IMR-90 (cell line): ENCODE results near the gene ARFGEF3. TPM values are rescaled to one million over a fixed set of nuclear protein-coding genes. Genes with fewer than 3 reads are reported as not detected.

Experiments used
- ATAC-seq: fragments of 200-7000 bp; cut with Tn5 transposase; 2 replicates; pipeline ENCODE4 v1.9.1; 2020; ENCODE audit warnings: low read depth, mild to moderate bottlenecking, moderate library complexity
- BruUV-seq: library from RNA; stranded (reverse); fragments of 400-500 nt; replicated peaks from 2 replicates; lab custom pipeline; 2021; lab: Mats Ljungman, UMichigan
- CTCF ChIA-PET: fragments of 300-600 bp; formaldehyde crosslinking; extraction: SDS; loops from one replicate; lab custom pipeline; 2021; ENCODE audit warnings: antibody characterized with exemption; lab: Yijun Ruan, JAX
- POLR2A ChIA-PET: fragments of 300-600 bp; sonication (Branson Sonifier 250); formaldehyde crosslinking; loops from one replicate; lab custom pipeline; 2022; ENCODE audit warnings: antibody characterized with exemption; ENCODE audit not compliant: unreplicated experiment; lab: Charles Lee
- DNase-seq: peaks from one replicate; pipeline ENCODE4 v3.0.0; 2013
- H2AFZ ChIP-seq: replicated peaks from 2 replicates; pipeline ENCODE3; 2013; ENCODE audit warnings: low read length, mild to moderate bottlenecking; ENCODE audit not compliant: poor library complexity
- H2AK5ac ChIP-seq: 2 replicates; pipeline ENCODE4 v1.6.1; 2013; ENCODE audit warnings: low read depth, low read length, inconsistent platforms
- H2AK9ac ChIP-seq: replicated peaks from 2 replicates; pipeline ENCODE3; 2013; ENCODE audit warnings: mild to moderate bottlenecking, low read depth, low read length, moderate library complexity; ENCODE audit not compliant: poor library complexity
- H2BK120ac ChIP-seq: 2 replicates; pipeline ENCODE4 v1.6.1; 2013; ENCODE audit warnings: low read depth, low read length, inconsistent platforms
- H2BK15ac ChIP-seq: 3 replicates; pipeline ENCODE4 v1.6.1; 2013; ENCODE audit warnings: low read depth, low read length, inconsistent platforms
- H2BK20ac ChIP-seq: 2 replicates; pipeline ENCODE4 v1.6.1; 2013; ENCODE audit warnings: low read depth, mild to moderate bottlenecking, inconsistent platforms, low read length, moderate library complexity
- H2BK5ac ChIP-seq: 2 replicates; pipeline ENCODE4 v1.6.1; 2013; ENCODE audit warnings: mild to moderate bottlenecking, low read depth, low read length, inconsistent platforms; ENCODE audit not compliant: poor library complexity, severe bottlenecking
- H3K14ac ChIP-seq: replicated peaks from 2 replicates; pipeline ENCODE4 v1.6.1; 2013; ENCODE audit warnings: low read depth, low read length, inconsistent platforms
- H3K18ac ChIP-seq: 2 replicates; pipeline ENCODE4 v1.6.1; 2013; ENCODE audit warnings: low read depth, low read length, control low read depth
- H3K23ac ChIP-seq: 2 replicates; pipeline ENCODE4 v1.6.1; 2013; ENCODE audit warnings: low read depth, low read length, inconsistent platforms
- H3K27ac ChIP-seq: 2 replicates; pipeline ENCODE4 v1.5.1; 2013; ENCODE audit warnings: mild to moderate bottlenecking, control low read depth, low read length; ENCODE audit not compliant: insufficient read depth
- H3K27me3 ChIP-seq: 2 replicates; pipeline ENCODE4 v1.6.1; 2013; ENCODE audit warnings: low read length; ENCODE audit not compliant: control insufficient read depth, insufficient read depth
- H3K36me3 ChIP-seq: 2 replicates; pipeline ENCODE4 v1.6.1; 2013; ENCODE audit warnings: low read length, mixed read lengths; ENCODE audit not compliant: control insufficient read depth, insufficient read depth
- H3K4ac ChIP-seq: 2 replicates; pipeline ENCODE4 v1.6.1; 2013; ENCODE audit warnings: low read depth, low read length, inconsistent platforms
- H3K4me1 ChIP-seq: 2 replicates; pipeline ENCODE4 v1.6.1; 2013; ENCODE audit warnings: low read length, mixed read lengths; ENCODE audit not compliant: control insufficient read depth, insufficient read depth
- H3K4me2 ChIP-seq: 2 replicates; pipeline ENCODE4 v1.6.1; 2013; ENCODE audit warnings: low read depth, mild to moderate bottlenecking, control low read depth, low read length, moderate library complexity
- H3K4me3 ChIP-seq: 2 replicates; pipeline ENCODE4 v1.5.1; 2013; ENCODE audit warnings: low read depth, mild to moderate bottlenecking, control low read depth, low read length, moderate library complexity; ENCODE audit not compliant: insufficient read depth
- H3K56ac ChIP-seq: 2 replicates; pipeline ENCODE4 v1.6.1; 2013; ENCODE audit warnings: low read length, inconsistent platforms; ENCODE audit not compliant: insufficient read depth; ENCODE audit errors: extremely low read depth
- H3K79me1 ChIP-seq, 2 experiments: 2 replicates each; pipeline ENCODE4 v1.6.1; 2013; ENCODE audit warnings: low read length in 2 of 2, inconsistent platforms in 1 of 2, low read depth in 1 of 2
- H3K9ac ChIP-seq: 2 replicates; pipeline ENCODE4 v1.6.1; 2013; ENCODE audit warnings: low read depth, low read length, control low read depth
- H3K9me1 ChIP-seq: 2 replicates; pipeline ENCODE4 v1.6.1; 2013; ENCODE audit warnings: low read length, inconsistent platforms; ENCODE audit not compliant: insufficient read depth
- H3K9me3 ChIP-seq: 2 replicates; pipeline ENCODE4 v1.6.1; 2013; ENCODE audit warnings: low read length; ENCODE audit not compliant: control insufficient read depth, insufficient read depth
- H4K20me1 ChIP-seq: 2 replicates; pipeline ENCODE4 v1.6.1; 2013; ENCODE audit warnings: low read length, inconsistent platforms; ENCODE audit not compliant: insufficient read depth
- H4K5ac ChIP-seq: 2 replicates; pipeline ENCODE4 v1.6.1; 2013; ENCODE audit warnings: mild to moderate bottlenecking, low read depth, low read length, control low read depth
- H4K8ac ChIP-seq, 2 experiments: 2 replicates each; pipeline ENCODE4 v1.6.1; 2013; ENCODE audit warnings: low read depth in 2 of 2, low read length in 2 of 2, control low read depth in 1 of 2, inconsistent platforms in 1 of 2
- H4K91ac ChIP-seq: 2 replicates; pipeline ENCODE4 v1.6.1; 2013; ENCODE audit warnings: low read depth, low read length, inconsistent platforms; ENCODE audit not compliant: insufficient read depth
- FOS ChIP-seq: fragments of 150-350 bp; IDR thresholded peaks from 2 replicates; pipeline ENCODE4 v1.6.1; 2016; ENCODE audit warnings: low read depth, low read length
- RFX5 ChIP-seq: IDR thresholded peaks from 2 replicates; pipeline ENCODE4 v1.8.0; 2012; ENCODE audit warnings: low read depth, mild to moderate bottlenecking, low read length, moderate library complexity
- SMC3 ChIP-seq: fragments of 150-350 bp; IDR thresholded peaks from 2 replicates; pipeline ENCODE4 v1.6.1; 2016; ENCODE audit warnings: low read depth, mild to moderate bottlenecking, antibody characterized with exemption, low read length, moderate library complexity
- WGBS, 2 experiments: methylation state at CpG; one replicate each; pipeline versions ENCODE4 v1.1.5 to v1.1.7; 2013; ENCODE audit warnings: missing lambda C conversion rate in 2 of 2; ENCODE audit not compliant: insufficient read length in 1 of 2; ENCODE audit errors: extremely low coverage in 2 of 2; 5-methylcytosine and 5-hydroxymethylcytosine counted together
- dilution Hi-C: fragments of 300-500 bp; cut with HindIII; formaldehyde crosslinking; loops from one replicate; pipeline ENCODE4 v1.14.3; 2018; ENCODE audit warnings: low sequenced_read_pairs; ENCODE audit not compliant: unreplicated experiment
- in situ Hi-C: fragments of 300-500 bp; cut with MboI; formaldehyde crosslinking; loops from 3 replicates; pipeline ENCODE4 v1.14.3; 2019; ENCODE audit warnings: low sequenced_read_pairs, inconsistent platforms, mixed read lengths
- intact Hi-C: fragments of 100-400 bp; cut with micrococcal nuclease; formaldehyde crosslinking; loops from 2 replicates; pipeline ENCODE4 v1.10.0; 2022
- polyA plus RNA-seq, 3 experiments: library from polyadenylated mRNA; depleted of rRNA; stranded (reverse); fragments of >200 nt; gene quantifications; 2 replicates each; pipeline ENCODE4 v1.2.3, GENCODE V29; 2012; ENCODE audit warnings: low replicate concordance in 1 of 3
- total RNA-seq: library from RNA; depleted of rRNA; stranded (reverse); fragments of >200 nt; gene quantifications from 2 replicates; pipeline ENCODE4 v1.2.3, GENCODE V29; 2012

The ARFGEF3 gene
- total and polyA plus RNA-seq, 2 of the 4 experiments (the other 2 are of a cell fraction): under 0.01 to 0.02 TPM

- H3K18ac ChIP-seq: no peak overlapping the region
- ATAC-seq (no peak), DNase-seq (no peak)
- H3K79me1 ChIP-seq: no peaks in the 10 kb centered on the region
- ChIA-PET CTCF (no interaction called here), POLR2A (no interaction called here)
- no peak overlapping the region for H2BK120ac ChIP-seq
- dilution Hi-C loops: no loop called here
- H2AK5ac ChIP-seq: no peak overlapping the region
- H4K8ac ChIP-seq: no peak overlapping the region
- H3K9me1 ChIP-seq: no peaks in the 10 kb centered on the region
- no peak overlapping the region for H3K4me3 ChIP-seq
- H3K23ac ChIP-seq: no peak overlapping the region
- H2AK9ac ChIP-seq: no peak overlapping the region
- no peak overlapping the region for H3K9ac ChIP-seq
- no TSS peak for BruUV-seq
- no peak overlapping the region for H4K5ac ChIP-seq
- no peak overlapping the region for H3K4ac ChIP-seq
- no peaks in the 10 kb centered on the region for H3K9me3 ChIP-seq
- H2BK5ac ChIP-seq: no peak overlapping the region
- TF ChIP-seq SMC3: no peak
- no peak for TF ChIP-seq FOS
- no peak for TF ChIP-seq RFX5
- no peak overlapping the region for H4K91ac ChIP-seq
- no peaks in the 10 kb centered on the region for H4K20me1 ChIP-seq
- no peak overlapping the region for H2BK15ac ChIP-seq
- intact Hi-C loops: no loop called here
- peaks cover 2% of the 10 kb centered on the region for H3K27me3 ChIP-seq
- H3K4me1 ChIP-seq: no peaks in the 10 kb centered on the region
- H3K14ac ChIP-seq: no peak overlapping the region
- no peak overlapping the region for H3K27ac ChIP-seq
- no peaks in the 10 kb centered on the region for H3K36me3 ChIP-seq
- no CpG with 5 or more reads among the region's 2 CpGs for WGBS, 2 experiments
- no peak overlapping the region for H2AFZ ChIP-seq
- H3K4me2 ChIP-seq: no peak overlapping the region
- H2BK20ac ChIP-seq: no peak overlapping the region
- no peak overlapping the region for H3K56ac ChIP-seq
- in situ Hi-C loops: no loop called here
Measured at GRCh38 chr6:138331984-138332383, 170.2 kb downstream of the ARFGEF3 start.
